Neural cell (in vitro differentiated cells): ENCODE data around the gene UGT2A3. TPM values are rescaled to one million over a fixed set of nuclear protein-coding genes. Genes with fewer than 3 reads are reported as not detected.

Experiments used
- H2AFZ ChIP-seq: fragments of 200-600, 300-800 bp; sonication (generic), shearing (Covaris generic); 2 replicates; pipeline ENCODE4 v1.6.0; 2014; ENCODE audit warnings: low read depth, mild to moderate bottlenecking, antibody characterized with exemption, low read length, moderate library complexity
- H3F3A ChIP-seq: fragments of 200-600 bp; shearing (Covaris generic); 2 replicates; pipeline ENCODE4 v1.6.1; 2016; ENCODE audit warnings: mild to moderate bottlenecking, moderate library complexity, mixed read lengths, antibody characterized with exemption, low read length; ENCODE audit not compliant: insufficient read depth, poor library complexity, severe bottlenecking
- H3K27ac ChIP-seq: fragments of 200-600, 300-800 bp; sonication (generic), shearing (Covaris generic); 2 replicates; pipeline ENCODE4 v1.5.1; 2014; ENCODE audit warnings: mild to moderate bottlenecking, low read length, moderate library complexity
- H3K27me3 ChIP-seq: fragments of 300-800, 200-600 bp; sonication (generic), shearing (Covaris generic); 2 replicates; pipeline ENCODE4 v1.6.0; 2014; ENCODE audit warnings: mild to moderate bottlenecking, low read depth, low read length, moderate library complexity; ENCODE audit not compliant: insufficient read depth
- H3K36me3 ChIP-seq: fragments of 300-800, 200-600 bp; sonication (generic), shearing (Covaris generic); 2 replicates; pipeline ENCODE4 v1.5.1; 2014; ENCODE audit warnings: mild to moderate bottlenecking, antibody characterized with exemption, low read length, moderate library complexity; ENCODE audit not compliant: insufficient read depth
- H3K4me2 ChIP-seq: fragments of 300-800, 200-600 bp; sonication (generic), shearing (Covaris generic); 2 replicates; pipeline ENCODE4 v1.6.0; 2014; ENCODE audit warnings: mild to moderate bottlenecking, low read length
- H3K4me3 ChIP-seq: fragments of 300-800, 200-600 bp; sonication (generic), shearing (Covaris generic); 2 replicates; pipeline ENCODE4 v1.5.1; 2014; ENCODE audit warnings: mild to moderate bottlenecking, low read length, moderate library complexity
- H3K79me2 ChIP-seq: fragments of 200-600 bp; shearing (Covaris generic); replicated peaks from 2 replicates; pipeline ENCODE4 v1.6.0; 2014; ENCODE audit warnings: mild to moderate bottlenecking, low read length, moderate library complexity; ENCODE audit not compliant: insufficient read depth
- H3K9ac ChIP-seq: fragments of 300-800, 200-600 bp; sonication (generic), shearing (Covaris generic); 2 replicates; pipeline ENCODE4 v1.6.1; 2016; ENCODE audit warnings: mild to moderate bottlenecking, low read length, mixed read lengths
- H3K9me2 ChIP-seq: fragments of 200-600 bp; shearing (Covaris generic); 2 replicates; pipeline ENCODE4 v1.6.1; 2016; ENCODE audit warnings: mild to moderate bottlenecking, low read length, mixed read lengths; ENCODE audit not compliant: insufficient read depth
- H3K9me3 ChIP-seq: fragments of 200-600, 300-800 bp; sonication (generic), shearing (Covaris generic); 2 replicates; pipeline ENCODE4 v1.6.1; 2016; ENCODE audit warnings: mild to moderate bottlenecking, mixed run types, low read length, moderate library complexity, mixed read lengths
- H4K20me1 ChIP-seq: fragments of 200-600 bp; shearing (Covaris generic); 2 replicates; pipeline ENCODE4 v1.6.1; 2016; ENCODE audit warnings: mild to moderate bottlenecking, mixed run types; ENCODE audit not compliant: insufficient read depth
- CTCF ChIP-seq: fragments of 450-650 bp; IDR thresholded peaks from 2 replicates; pipeline ENCODE4 v1.5.1; 2014; ENCODE audit warnings: antibody characterized with exemption, mild to moderate bottlenecking, moderate library complexity; ENCODE audit not compliant: poor library complexity, severe bottlenecking
- EP300 ChIP-seq: fragments of 450-650 bp; conservative IDR thresholded peaks from 2 replicates; pipeline ENCODE4 v1.6.1; 2014; ENCODE audit warnings: antibody characterized with exemption, mild to moderate bottlenecking, moderate library complexity; ENCODE audit not compliant: poor library complexity, severe bottlenecking
- EZH2 ChIP-seq: fragments of 200-600, 300-800 bp; shearing (Covaris generic), sonication (generic); IDR thresholded peaks from 2 replicates; pipeline ENCODE4 v1.6.1; 2014; ENCODE audit warnings: antibody characterized with exemption, low read length, borderline replicate concordance, mild to moderate bottlenecking; ENCODE audit not compliant: insufficient read depth, poor library complexity, severe bottlenecking
- MXI1 ChIP-seq: fragments of 450-650 bp; conservative IDR thresholded peaks from 2 replicates; pipeline ENCODE4 v1.6.1; 2014; ENCODE audit warnings: antibody characterized with exemption, mild to moderate bottlenecking; ENCODE audit not compliant: poor library complexity, severe bottlenecking
- POLR2AphosphoS5 ChIP-seq: IDR thresholded peaks from 2 replicates; pipeline ENCODE4 v1.6.1; 2012
- RAD21 ChIP-seq: fragments of 450-650 bp; conservative IDR thresholded peaks from 2 replicates; pipeline ENCODE4 v1.6.1; 2014; ENCODE audit warnings: antibody characterized with exemption, mild to moderate bottlenecking, moderate library complexity
- REST ChIP-seq: IDR thresholded peaks from 2 replicates; pipeline ENCODE4 v1.6.1; 2012; ENCODE audit warnings: borderline replicate concordance
- SMC3 ChIP-seq: fragments of 450-650 bp; conservative IDR thresholded peaks from 2 replicates; pipeline ENCODE4 v1.6.1; 2014; ENCODE audit warnings: antibody characterized with exemption, mild to moderate bottlenecking, moderate library complexity; ENCODE audit not compliant: poor library complexity
- TAF1 ChIP-seq: IDR thresholded peaks from 2 replicates; pipeline ENCODE4 v1.6.1; 2012; ENCODE audit warnings: low read depth
- polyA plus RNA-seq: library from polyadenylated mRNA; depleted of rRNA; stranded (reverse); fragments of >200 nt; gene quantifications from 2 replicates; pipeline ENCODE4 v1.2.3, GENCODE V29; 2014

The UGT2A3 gene
- polyA plus RNA-seq, 1 donor from 2014 or later, result not detected

- H3K9me3 ChIP-seq, result no peaks in the 10 kb centered on the region
- no peak overlapping the region for H3K4me3 ChIP-seq
- H3K9me2 ChIP-seq, result no peaks in the 10 kb centered on the region
- TF ChIP-seq EZH2 (no peak), POLR2AphosphoS5 (no peak), TAF1 (no peak), EP300 (no peak), SMC3 (no peak), MXI1 (no peak)
- H3K4me2 ChIP-seq, result no peak overlapping the region
- no peaks in the 10 kb centered on the region for H3K27me3 ChIP-seq
- H3K27ac ChIP-seq, result no peak overlapping the region
- H3K36me3 ChIP-seq, result no peaks in the 10 kb centered on the region
- no peaks in the 10 kb centered on the region for H4K20me1 ChIP-seq
- no peaks in the 10 kb centered on the region for H3F3A ChIP-seq
- H3K9ac ChIP-seq, result no peak overlapping the region
- no peak overlapping the region for H2AFZ ChIP-seq
- no peaks in the 10 kb centered on the region for H3K79me2 ChIP-seq
Observed at GRCh38 chr4:68921051-68921450, 30.6 kb downstream of the UGT2A3 start.

- H2AFZ ChIP-seq, result no peak overlapping the region
- TF ChIP-seq SMC3, result no peak
- no peak for TF ChIP-seq POLR2AphosphoS5
- TF ChIP-seq EZH2, result no peak
- no peak for TF ChIP-seq MXI1
- no peak for TF ChIP-seq TAF1
- H3K9me2 ChIP-seq, result no peaks in the 10 kb centered on the region
- H3K9ac ChIP-seq, result no peak overlapping the region
- no peak overlapping the region for H3K4me3 ChIP-seq
- H4K20me1 ChIP-seq, result no peaks in the 10 kb centered on the region
- H3K36me3 ChIP-seq, result no peaks in the 10 kb centered on the region
- no peak overlapping the region for H3K27ac ChIP-seq
- H3K4me2 ChIP-seq, result no peak overlapping the region
- no peaks in the 10 kb centered on the region for H3K9me3 ChIP-seq
- H3F3A ChIP-seq, result no peaks in the 10 kb centered on the region
- H3K79me2 ChIP-seq, result no peaks in the 10 kb centered on the region
- H3K27me3 ChIP-seq, result no peaks in the 10 kb centered on the region
Observed at GRCh38 chr4:68917016-68917415, 34.6 kb downstream of the UGT2A3 start.

GRCh38 chr4:68912807-68913206 is 38.8 kb downstream of the UGT2A3 start:
- H3K9me3 ChIP-seq, result no peaks in the 10 kb centered on the region
- H3K4me2 ChIP-seq, result no peak overlapping the region
- no peak overlapping the region for H2AFZ ChIP-seq
- no peak overlapping the region for H3K4me3 ChIP-seq
- no peak overlapping the region for H3K27ac ChIP-seq
- no peak for TF ChIP-seq REST
- TF ChIP-seq EP300, result no peak
- TF ChIP-seq RAD21, result no peak
- no peak for TF ChIP-seq SMC3
- no peak for TF ChIP-seq POLR2AphosphoS5
- no peak for TF ChIP-seq MXI1
- TF ChIP-seq EZH2, result no peak
- no peak for TF ChIP-seq TAF1
- TF ChIP-seq CTCF, result no peak
- no peaks in the 10 kb centered on the region for H3K27me3 ChIP-seq
- H3K9ac ChIP-seq, result no peak overlapping the region
- H4K20me1 ChIP-seq, result no peaks in the 10 kb centered on the region
- H3K36me3 ChIP-seq, result no peaks in the 10 kb centered on the region
- H3K9me2 ChIP-seq, result no peaks in the 10 kb centered on the region
- H3K79me2 ChIP-seq, result no peaks in the 10 kb centered on the region
- no peaks in the 10 kb centered on the region for H3F3A ChIP-seq
